SIG-M5 treated with dmso at 0.1 percent for 504 hours (cell line): Measurements from ENCODE around the gene ZNF609.
A peak's percentile ranks its signal among the peaks of the same experiment; 100 is the strongest.

ENCODE experiments used
- DNase-seq: peaks from one replicate; lab custom pipeline; 2025; ENCODE audit not compliant: unreplicated experiment; lab: John Stamatoyannopoulos, UW

ZNF609 gene

GRCh38 chr15:64500695-64501395 lies 40.5 kb downstream of the ZNF609 start:
- no peak for DNase-seq

GRCh38 chr15:64501396-64501715 lies 41.0 kb downstream of the ZNF609 start:
- DNase-seq: no peak

DNA sequence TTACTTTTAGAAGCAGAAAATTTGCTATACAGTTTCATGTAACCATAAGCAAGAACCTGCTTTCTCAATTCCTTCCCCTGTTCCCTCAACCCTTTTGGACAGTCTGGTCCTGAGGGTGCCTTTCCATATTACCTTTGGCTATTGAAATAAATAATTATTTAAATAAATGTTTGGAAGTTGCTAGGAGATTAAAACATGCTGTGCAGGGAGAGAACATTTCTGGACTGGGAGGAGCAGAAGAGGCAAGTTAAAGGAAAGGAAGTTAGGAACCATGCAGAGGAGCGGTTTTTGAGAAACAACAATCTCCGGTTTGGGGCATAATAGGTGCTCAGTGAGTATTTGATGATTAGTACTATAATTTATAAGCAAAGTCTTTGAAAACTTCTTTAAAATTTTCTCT lies 41.8 kb downstream of the ZNF609 start:
- no peak for DNase-seq

GRCh38 chr15:64502551-64502950 lies 42.2 kb downstream of the ZNF609 start:
- no peak for DNase-seq

DNA sequence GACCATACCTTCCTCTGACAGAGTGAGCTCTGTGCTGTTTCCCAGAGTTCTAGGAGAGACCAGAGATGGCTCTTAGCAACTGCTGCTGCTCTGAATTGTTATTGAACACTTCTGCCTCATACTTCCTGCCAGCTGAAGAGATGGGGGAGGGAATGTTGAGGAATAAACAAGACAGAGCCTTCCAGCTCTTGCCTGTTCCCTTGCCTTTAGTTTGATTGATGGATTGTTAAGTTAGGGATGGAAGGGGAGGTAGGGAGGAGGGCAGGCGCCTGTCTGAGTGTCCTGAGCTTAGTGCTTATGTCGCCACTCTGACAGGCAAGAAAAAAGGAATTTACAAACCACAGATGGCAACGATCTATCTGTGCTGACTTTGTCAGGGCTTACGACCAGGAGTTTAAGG lies 42.8 kb downstream of the ZNF609 start:
- no peak for DNase-seq

- DNase-seq: no peak
Observed at GRCh38 chr15:64503640-64504039, 43.3 kb downstream of the ZNF609 start.

DNA sequence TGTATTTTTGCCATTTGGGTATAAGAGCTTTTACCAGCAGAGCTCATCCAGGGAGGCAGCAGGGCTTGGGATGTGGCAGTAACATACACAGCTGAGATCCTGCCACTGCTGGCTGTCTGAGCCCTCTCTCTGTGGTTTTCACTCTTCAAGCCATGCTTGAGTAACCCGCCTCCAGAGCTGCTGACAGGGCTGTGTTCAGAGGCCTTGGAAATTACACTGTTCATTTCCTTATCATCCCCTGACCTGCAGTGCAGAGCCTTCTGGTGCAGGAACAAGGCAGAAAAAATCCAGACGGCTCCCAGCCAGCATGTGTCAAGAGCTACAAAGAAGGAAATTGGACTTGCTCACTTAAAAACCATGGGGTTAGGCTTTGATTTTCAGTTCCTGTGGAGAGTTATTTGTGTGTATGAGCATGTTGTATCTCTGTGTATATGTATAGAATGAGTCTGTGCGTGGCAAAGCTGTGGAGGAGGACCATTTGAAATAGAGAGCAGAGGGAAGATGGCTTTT lies 47.0 kb downstream of the ZNF609 start:
- peak; percentile 33 for DNase-seq

GRCh38 chr15:64507845-64508244 lies 47.5 kb downstream of the ZNF609 start:
- DNase-seq: no peak

DNA sequence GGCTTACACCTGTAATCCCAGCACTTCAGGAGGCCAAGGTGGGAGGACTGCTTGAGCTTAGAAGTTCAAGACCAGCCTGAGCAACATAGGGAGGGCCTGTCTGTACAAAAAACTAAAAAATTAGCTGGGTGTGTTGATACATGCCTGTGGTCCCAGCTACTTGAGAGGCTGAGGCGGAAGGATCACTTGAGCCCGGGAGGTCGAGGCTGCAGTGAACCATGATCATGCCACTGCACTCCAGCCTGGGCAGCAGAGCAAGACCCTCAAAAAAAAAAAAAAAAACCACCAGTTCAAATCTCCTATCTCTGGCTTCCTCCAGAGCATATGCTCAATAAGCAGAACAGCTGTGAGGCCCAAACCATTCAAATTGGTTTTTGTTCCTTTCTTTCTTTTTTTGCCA lies 53.4 kb downstream of the ZNF609 start:
- DNase-seq: no peak

- DNase-seq: peak; percentile 24
Observed at GRCh38 chr15:64515196-64515595, 54.8 kb downstream of the ZNF609 start.

- DNase-seq: no peak
Observed at GRCh38 chr15:64515825-64516224, 55.4 kb downstream of the ZNF609 start.

- no peak for DNase-seq
Observed at GRCh38 chr15:64519897-64520296, 59.5 kb downstream of the ZNF609 start.

DNA sequence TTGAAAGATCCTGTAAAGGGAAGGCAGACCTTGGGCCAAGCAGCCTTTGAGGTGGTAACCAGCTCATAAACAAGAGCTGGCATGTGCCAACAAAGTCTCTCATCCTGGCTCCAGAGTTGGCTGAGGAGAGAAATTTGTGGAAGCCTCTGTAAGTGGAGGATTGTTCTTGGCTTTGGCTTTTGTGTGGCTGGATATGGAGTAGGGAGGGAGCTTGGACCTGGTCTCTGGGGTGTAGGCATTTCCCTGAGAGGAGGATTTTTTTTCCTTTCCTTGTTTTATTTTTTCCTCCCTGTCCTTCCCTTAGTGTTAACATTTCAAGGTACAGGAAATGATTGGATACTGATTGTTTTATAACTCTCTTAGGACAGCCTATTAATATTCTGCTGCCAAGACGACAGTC lies 60.8 kb downstream of the ZNF609 start:
- no peak for DNase-seq

- DNase-seq: peak; percentile 49
Observed at GRCh38 chr15:64521726-64522164, 61.4 kb downstream of the ZNF609 start.

- DNase-seq: no peak
Observed at GRCh38 chr15:64522226-64522823, 61.9 kb downstream of the ZNF609 start.

- no peak for DNase-seq
Observed at GRCh38 chr15:64523240-64523639, 62.9 kb downstream of the ZNF609 start.

DNA sequence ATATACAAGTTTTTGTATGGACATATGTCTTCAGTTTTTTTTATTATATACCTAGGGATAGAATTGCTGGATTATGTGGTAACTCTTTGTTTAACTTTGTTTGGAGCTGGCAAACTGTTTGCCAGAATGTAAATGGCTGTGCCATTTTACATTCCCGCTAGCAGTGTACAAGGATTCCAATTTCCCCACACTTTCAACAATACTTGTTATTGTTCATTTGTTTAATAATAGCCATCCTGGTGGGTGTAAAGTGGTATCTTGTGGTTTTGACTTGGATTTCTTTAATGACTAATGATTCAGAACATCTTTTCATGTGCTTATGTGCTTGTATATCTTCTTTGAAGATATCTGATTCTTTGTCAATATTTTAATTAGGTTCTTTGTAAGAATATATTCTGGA lies 64.4 kb downstream of the ZNF609 start:
- DNase-seq: no peak

- DNase-seq: no peak
Observed at GRCh38 chr15:64525828-64526530, 65.6 kb downstream of the ZNF609 start.

DNA sequence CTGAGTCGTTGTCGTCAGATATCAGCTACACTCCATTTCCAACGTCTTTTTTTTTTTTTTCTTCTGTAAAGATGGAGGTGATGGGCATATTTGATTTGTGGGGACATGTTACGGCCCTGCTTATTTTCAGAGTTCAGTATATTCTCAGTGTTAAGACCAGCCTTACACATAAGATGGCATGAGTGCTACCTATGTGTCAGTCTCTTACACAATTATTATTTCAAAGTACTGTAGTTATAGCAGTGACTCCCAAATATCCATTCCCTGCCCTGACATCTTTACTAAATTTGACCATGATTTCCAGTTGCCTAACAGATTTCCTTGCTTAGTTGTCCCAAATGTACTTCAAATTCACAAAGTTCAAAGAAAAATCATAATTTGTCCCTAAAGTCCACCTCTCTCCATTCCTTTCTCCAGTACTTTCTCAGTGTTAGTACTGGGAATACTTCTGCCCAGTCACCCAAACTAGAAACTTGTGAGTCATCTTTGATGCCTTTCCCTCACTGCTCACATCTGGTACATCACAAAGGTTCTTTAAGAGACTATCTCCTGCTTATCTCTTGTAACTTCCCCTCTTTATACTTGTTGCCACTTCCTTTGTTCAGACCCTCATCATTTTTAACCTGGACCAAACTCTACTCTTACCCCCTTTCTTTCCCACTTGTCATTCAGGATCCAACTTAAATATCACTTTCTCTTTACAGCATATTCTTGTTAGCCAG lies 67.0 kb downstream of the ZNF609 start:
- peak; percentile 26 for DNase-seq

DNA sequence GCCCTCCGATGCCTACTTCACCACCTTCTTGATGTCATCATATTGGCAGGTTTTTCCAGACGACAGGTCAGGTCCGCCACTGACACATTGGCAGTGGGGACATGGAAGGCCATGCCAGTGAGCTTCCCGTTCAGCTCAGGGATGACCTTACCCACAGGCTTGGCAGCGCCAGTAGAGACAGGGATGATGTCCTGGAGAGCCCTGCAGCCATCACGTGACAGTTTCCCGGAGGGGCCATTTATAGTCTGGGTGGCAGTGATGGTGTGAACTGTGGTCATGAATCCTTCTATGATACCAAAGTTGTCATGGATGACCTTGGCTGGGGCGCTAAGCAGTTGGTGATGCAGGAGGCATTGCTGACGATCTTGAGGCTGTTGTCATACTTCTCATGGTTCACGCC lies 68.5 kb downstream of the ZNF609 start:
- no peak for DNase-seq

DNA sequence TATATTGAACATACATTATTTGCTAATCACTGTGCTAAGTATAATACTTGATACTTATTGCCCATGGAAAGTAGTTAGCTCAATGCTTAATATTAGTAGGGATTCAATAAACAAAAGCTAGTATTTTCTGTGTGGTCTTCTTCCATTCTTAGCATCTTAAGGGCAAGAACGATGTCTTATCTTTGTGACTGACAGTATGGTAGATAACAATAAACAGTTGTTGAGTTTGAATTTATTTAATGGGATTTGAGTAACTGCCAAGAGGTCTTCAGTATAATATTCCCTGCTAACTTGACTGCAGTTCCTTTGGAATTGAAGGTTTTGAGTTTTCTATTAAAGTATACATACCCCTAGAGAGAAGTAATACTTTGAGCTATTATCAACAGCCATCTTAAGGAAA lies 70.1 kb downstream of the ZNF609 start:
- no peak for DNase-seq

DNA sequence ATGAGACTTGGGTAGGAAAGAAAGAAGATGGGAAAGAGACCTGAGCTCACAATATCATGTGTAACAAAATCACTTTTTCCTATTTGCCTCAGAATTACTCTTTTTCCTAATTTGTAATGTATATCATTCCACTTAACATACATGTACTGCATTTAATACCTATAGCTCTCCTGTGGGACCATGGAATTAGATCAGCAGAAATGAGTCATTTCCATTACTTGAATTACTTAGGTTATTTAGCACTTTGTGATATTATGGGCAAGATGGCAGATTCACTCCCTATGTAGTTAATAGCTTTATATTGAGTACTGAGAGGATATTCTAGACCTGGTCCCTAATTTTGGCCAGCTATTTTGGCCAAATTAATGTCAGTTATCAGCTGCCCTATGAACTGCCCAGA lies 70.5 kb downstream of the ZNF609 start:
- DNase-seq: no peak
